Endodermal cell (in vitro differentiated cells): Measurements from ENCODE around the gene MTHFD2. TPM values are rescaled to one million over a fixed set of nuclear protein-coding genes. Genes with fewer than 3 reads are reported as not detected.
"Not testable (repeated sequence)": the region's sequence is repeated elsewhere in the genome, so short reads cannot be mapped to it uniquely, and the experiment has no call there.

ENCODE experiments used
- DNase-seq: peaks from one replicate; pipeline ENCODE4 v3.0.0-alpha.2; 2017
- H3K27ac ChIP-seq: 2 replicates; pipeline ENCODE4 v1.5.1; 2013; ENCODE audit warnings: mild to moderate bottlenecking, low read depth, low read length, moderate library complexity
- H3K27me3 ChIP-seq: 2 replicates; pipeline ENCODE4 v1.6.1; 2013; ENCODE audit warnings: mild to moderate bottlenecking, low read length, moderate library complexity; ENCODE audit not compliant: insufficient read depth, control insufficient read depth, poor library complexity, severe bottlenecking
- H3K36me3 ChIP-seq: 2 replicates; pipeline ENCODE4 v1.7.0; 2013; ENCODE audit warnings: mild to moderate bottlenecking, low read length, moderate library complexity; ENCODE audit not compliant: control insufficient read depth, insufficient read depth
- H3K4me1 ChIP-seq: one replicate; pipeline ENCODE4 v1.7.0; 2013; ENCODE audit warnings: low read length; ENCODE audit not compliant: control insufficient read depth, insufficient read depth
- H3K4me3 ChIP-seq: 2 replicates; pipeline ENCODE4 v1.5.1; 2013; ENCODE audit warnings: mild to moderate bottlenecking, low read length, moderate library complexity
- H3K9ac ChIP-seq: 2 replicates; pipeline ENCODE4 v1.6.1; 2013; ENCODE audit warnings: mild to moderate bottlenecking, low read length, moderate library complexity; ENCODE audit not compliant: poor library complexity, severe bottlenecking; ENCODE audit errors: extremely low read depth
- H3K9me3 ChIP-seq: 2 replicates; pipeline ENCODE4 v1.6.1; 2013; ENCODE audit warnings: mild to moderate bottlenecking, low read length, moderate library complexity; ENCODE audit not compliant: control insufficient read depth
- H3K27ac Mint-ChIP-seq: 2 replicates; pipeline ENCODE4 v1.8.0; 2020; ENCODE audit warnings: mixed read lengths
- H3K27me3 Mint-ChIP-seq: 2 replicates; pipeline ENCODE4 v1.8.0; 2021; ENCODE audit warnings: mild to moderate bottlenecking, mixed read lengths; ENCODE audit not compliant: insufficient read depth
- H3K36me3 Mint-ChIP-seq: 2 replicates; pipeline ENCODE4 v1.8.0; 2020; ENCODE audit warnings: low read depth, mixed read lengths
- H3K4me1 Mint-ChIP-seq: 2 replicates; pipeline ENCODE4 v1.8.0; 2020; ENCODE audit warnings: mixed read lengths
- H3K4me3 Mint-ChIP-seq: 2 replicates; pipeline ENCODE4 v1.8.0; 2020; ENCODE audit warnings: mild to moderate bottlenecking, moderate library complexity, mixed read lengths
- H3K9me3 Mint-ChIP-seq: 2 replicates; pipeline ENCODE4 v1.8.0; 2020; ENCODE audit warnings: mild to moderate bottlenecking, mixed read lengths
- CTCF ChIP-seq: fragments of 200-600 bp; sonication (generic); conservative IDR thresholded peaks from 2 replicates; pipeline ENCODE4 v1.5.0; 2021; ENCODE audit warnings: antibody characterized with exemption, mild to moderate bottlenecking
- WGBS, 2 experiments: methylation state at CpG; one replicate each; pipeline versions ENCODE4 v1.1.5 to v1.1.7; 2013; ENCODE audit warnings: missing lambda C conversion rate in 2 of 2, mixed read lengths in 1 of 2; ENCODE audit not compliant: insufficient coverage in 1 of 2, insufficient read length in 1 of 2; 5-methylcytosine and 5-hydroxymethylcytosine counted together
- total RNA-seq, 2 donors: library from RNA; stranded (reverse); fragmentation: NEBNext Ultra II Directional in 1 of 2; extraction: Animal tissue kit (Norgen Biotek cat#: 25700) in 1 of 2; gene quantifications; 2 replicates in 1 of 2; 3 replicates in 1 of 2; pipeline ENCODE4 v1.2.1, GENCODE V29; 2021

The MTHFD2 gene
- total RNA-seq, 2 donors from 2014 or later, result 77.4 to 84.5 TPM

DNA sequence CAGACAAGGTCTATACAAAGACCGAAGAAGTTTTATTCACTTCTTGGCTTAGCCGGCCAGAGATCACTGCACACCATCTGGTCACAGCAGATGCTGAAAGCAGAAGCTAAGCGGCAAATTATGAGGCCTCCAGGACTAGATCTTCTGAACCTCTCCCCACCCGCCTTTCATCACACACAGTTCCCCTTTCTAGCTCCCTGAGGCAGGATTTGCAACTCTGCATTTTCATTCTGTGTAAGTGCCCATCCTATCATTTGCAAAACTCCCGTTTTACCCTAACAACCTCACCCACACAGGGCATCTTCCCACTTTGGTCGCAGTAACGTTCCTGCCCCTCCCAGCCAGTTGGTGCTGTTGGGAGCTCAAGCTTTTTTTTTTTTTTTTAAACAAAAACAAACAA, 16.7 kb upstream of the MTHFD2 start:
- Mint-ChIP-seq H3K27me3 (no peaks in the 10 kb centered on the region), H3K4me1 (peaks cover 8% of the 10 kb centered on the region), H3K9me3 (peaks cover 5% of the 10 kb centered on the region), H3K27ac (no peak overlapping the region), H3K36me3 (peaks cover 6% of the 10 kb centered on the region), H3K4me3 (no peak overlapping the region)
- H3K27me3 ChIP-seq, result no peaks in the 10 kb centered on the region
- TF ChIP-seq CTCF, result no peak
- 75 to 97% methylated on average over 3 to 7 of the region's 7 CpGs for WGBS, 2 experiments
- no peak overlapping the region for H3K27ac ChIP-seq
- DNase-seq, result no peak
- no peaks in the 10 kb centered on the region for H3K4me1 ChIP-seq
- no peak overlapping the region for H3K4me3 ChIP-seq
- peaks cover 2% of the 10 kb centered on the region for H3K36me3 ChIP-seq
- peaks cover 5% of the 10 kb centered on the region for H3K9me3 ChIP-seq
- H3K9ac ChIP-seq, result no peak overlapping the region

DNA sequence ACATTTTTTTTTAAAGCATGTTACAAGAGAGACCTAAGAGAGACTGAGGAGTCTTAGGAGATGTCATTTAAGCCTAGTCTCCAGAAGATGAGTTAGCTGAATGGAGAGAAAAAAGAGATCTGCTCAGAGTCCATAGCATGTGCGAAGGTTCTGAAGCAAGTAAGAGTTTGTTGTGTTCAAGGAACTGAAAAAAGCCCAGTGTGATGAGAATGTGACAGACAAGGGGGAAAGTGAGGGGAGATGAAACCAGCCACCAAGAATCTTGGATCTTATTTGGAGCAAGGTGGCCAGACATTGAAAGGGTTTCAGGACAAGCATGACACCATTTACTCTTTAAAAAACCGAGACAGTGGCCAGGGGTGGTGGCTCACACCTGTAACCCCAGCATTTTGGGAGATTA, 14.5 kb upstream of the MTHFD2 start:
- DNase-seq, result no peak
- H3K9ac ChIP-seq, result no peak overlapping the region
- TF ChIP-seq CTCF, result no peak
- H3K4me1 ChIP-seq, result no peaks in the 10 kb centered on the region
- H3K27me3 ChIP-seq, result no peaks in the 10 kb centered on the region
- H3K4me3 ChIP-seq, result no peak overlapping the region
- no peak overlapping the region for H3K27ac Mint-ChIP-seq
- H3K36me3 ChIP-seq, result no peaks in the 10 kb centered on the region
- H3K4me1 Mint-ChIP-seq, result peaks cover 12% of the 10 kb centered on the region
- H3K9me3 ChIP-seq, result no peaks in the 10 kb centered on the region
- no peaks in the 10 kb centered on the region for H3K27me3 Mint-ChIP-seq
- no peak overlapping the region for H3K27ac ChIP-seq
- H3K36me3 Mint-ChIP-seq, result no peaks in the 10 kb centered on the region
- 95 to 100% methylated on average over 2 of the region's 2 CpGs for WGBS, 2 experiments
- no peak overlapping the region for H3K4me3 Mint-ChIP-seq
- no peaks in the 10 kb centered on the region for H3K9me3 Mint-ChIP-seq

GRCh38 chr2:74186038-74186437, 12.4 kb upstream of the MTHFD2 start:
- H3K27ac ChIP-seq, result no peak overlapping the region
- no peaks in the 10 kb centered on the region for H3K4me1 ChIP-seq
- no peak overlapping the region for H3K4me3 Mint-ChIP-seq
- H3K36me3 Mint-ChIP-seq, result no peaks in the 10 kb centered on the region
- H3K9ac ChIP-seq, result no peak overlapping the region
- H3K27ac Mint-ChIP-seq, result no peak overlapping the region
- no peak overlapping the region for H3K4me3 ChIP-seq
- WGBS, 2 experiments, result 91 to 93% methylated on average over 7 to 9 of the region's 9 CpGs
- no peak for TF ChIP-seq CTCF
- H3K9me3 ChIP-seq, result no peaks in the 10 kb centered on the region
- H3K27me3 ChIP-seq, result no peaks in the 10 kb centered on the region
- H3K36me3 ChIP-seq, result no peaks in the 10 kb centered on the region
- no peaks in the 10 kb centered on the region for H3K9me3 Mint-ChIP-seq
- DNase-seq, result no peak
- H3K4me1 Mint-ChIP-seq, result peaks cover 12% of the 10 kb centered on the region
- no peaks in the 10 kb centered on the region for H3K27me3 Mint-ChIP-seq

DNA sequence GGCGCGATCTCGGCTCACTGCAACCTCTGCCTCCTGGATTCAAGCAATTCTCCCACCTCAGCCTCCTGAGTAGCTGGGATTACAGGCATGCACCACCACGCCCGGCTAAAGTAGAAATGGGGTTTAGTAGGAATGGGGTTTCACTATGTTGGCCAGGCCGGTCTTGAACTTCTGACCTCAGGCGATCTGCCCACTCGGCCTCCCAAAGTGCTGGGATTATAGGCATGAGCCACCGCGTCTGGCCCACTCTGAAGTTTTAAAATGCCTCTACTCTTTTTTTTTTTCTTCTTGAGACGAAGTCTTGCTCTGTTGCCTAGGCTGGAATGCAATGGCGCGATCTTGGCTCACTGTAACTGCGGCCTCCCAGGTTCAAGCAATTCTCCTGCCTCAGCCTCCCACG, 11.7 kb upstream of the MTHFD2 start:
- H3K27ac Mint-ChIP-seq, H3K36me3 ChIP-seq, H3K27me3 ChIP-seq, H3K4me3 Mint-ChIP-seq, H3K9me3 ChIP-seq, H3K4me3 ChIP-seq, H3K27me3 Mint-ChIP-seq, H3K4me1 Mint-ChIP-seq, H3K27ac ChIP-seq, DNase-seq, H3K4me1 ChIP-seq, H3K9ac ChIP-seq, H3K36me3 Mint-ChIP-seq, H3K9me3 Mint-ChIP-seq: not testable (repeated sequence)
- WGBS, 2 experiments, result 93 to 94% methylated on average over 14 to 15 of the region's 15 CpGs
